Astrocyte (in vitro differentiated cells and primary cell): ENCODE data around the gene UST.

Experiments used
- EZH2 ChIP-seq: IDR thresholded peaks from 2 replicates; pipeline ENCODE4 v1.6.1; 2012; ENCODE audit warnings: mild to moderate bottlenecking, low read length, inconsistent platforms; ENCODE audit not compliant: insufficient read depth
- TF ChIP-seq, protein P1 (sequence below): IDR thresholded peaks from 2 replicates; pipeline ENCODE4 v1.5.1; 2011; ENCODE audit warnings: low read depth, mild to moderate bottlenecking, inconsistent platforms, low read length, moderate library complexity; ENCODE audit not compliant: insufficient read depth

GRCh38 chr6:149084026-149084425 is 337.2 kb downstream of the UST start:
- no peak for TF ChIP-seq EZH2
- TF ChIP-seq, protein P1, sequence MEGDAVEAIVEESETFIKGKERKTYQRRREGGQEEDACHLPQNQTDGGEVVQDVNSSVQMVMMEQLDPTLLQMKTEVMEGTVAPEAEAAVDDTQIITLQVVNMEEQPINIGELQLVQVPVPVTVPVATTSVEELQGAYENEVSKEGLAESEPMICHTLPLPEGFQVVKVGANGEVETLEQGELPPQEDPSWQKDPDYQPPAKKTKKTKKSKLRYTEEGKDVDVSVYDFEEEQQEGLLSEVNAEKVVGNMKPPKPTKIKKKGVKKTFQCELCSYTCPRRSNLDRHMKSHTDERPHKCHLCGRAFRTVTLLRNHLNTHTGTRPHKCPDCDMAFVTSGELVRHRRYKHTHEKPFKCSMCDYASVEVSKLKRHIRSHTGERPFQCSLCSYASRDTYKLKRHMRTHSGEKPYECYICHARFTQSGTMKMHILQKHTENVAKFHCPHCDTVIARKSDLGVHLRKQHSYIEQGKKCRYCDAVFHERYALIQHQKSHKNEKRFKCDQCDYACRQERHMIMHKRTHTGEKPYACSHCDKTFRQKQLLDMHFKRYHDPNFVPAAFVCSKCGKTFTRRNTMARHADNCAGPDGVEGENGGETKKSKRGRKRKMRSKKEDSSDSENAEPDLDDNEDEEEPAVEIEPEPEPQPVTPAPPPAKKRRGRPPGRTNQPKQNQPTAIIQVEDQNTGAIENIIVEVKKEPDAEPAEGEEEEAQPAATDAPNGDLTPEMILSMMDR: no peak
